ENCODE results near the gene SLC25A22. TPM values are rescaled to one million over a fixed set of nuclear protein-coding genes. Genes with fewer than 3 reads are reported as not detected.
A peak's percentile ranks its signal among the peaks of the same experiment; 100 is the strongest.

Gene SLC25A22
- total RNA-seq, 1 experiment from 2014 or later, result 31.8 TPM

GRCh38 chr11:748007-748359, 50.1 kb downstream of the SLC25A22 start:
- POLR2A ChIA-PET, result interaction anchor here (0.9 to 2.1 kb wide), 5 partner anchors 21 to 134 kb away, joined by 3 to 9 read pairs (median 3); partner anchors contain the start of genes DEAF1, RPLP2 and TMEM80
- Mint-ChIP-seq H3K36me3 (ENCODE audit: insufficient read depth, unreplicated experiment) (peaks cover 27% of the 10 kb centered on the region), H3K4me3 (ENCODE audit: unreplicated experiment) (peak overlapping the region; percentile 93), H3K9me3 (ENCODE audit: unreplicated experiment) (no peaks in the 10 kb centered on the region), H3K27ac (ENCODE audit: unreplicated experiment) (peak overlapping the region; percentile 72), H3K27me3 (ENCODE audit: insufficient read depth, unreplicated experiment) (no peaks in the 10 kb centered on the region), H3K4me1 (ENCODE audit: low read depth, unreplicated experiment) (no peaks in the 10 kb centered on the region)
- Histone ChIP-seq H3K4me3 (ENCODE audit: low read depth, low read length) (peak overlapping the region; percentile 96), H3K27me3 (replicated peaks; ENCODE audit: control insufficient read depth, insufficient read depth, low read length) (no peaks in the 10 kb centered on the region), H3K36me3 (ENCODE audit: control insufficient read depth, insufficient read depth, low read length) (no peaks in the 10 kb centered on the region; the same call in 1 of the 2 replicates), H3K9me3 (no peaks in the 10 kb centered on the region), H3K4me1 (peaks cover 27% of the 10 kb centered on the region)
- TF ChIP-seq, protein P1, sequence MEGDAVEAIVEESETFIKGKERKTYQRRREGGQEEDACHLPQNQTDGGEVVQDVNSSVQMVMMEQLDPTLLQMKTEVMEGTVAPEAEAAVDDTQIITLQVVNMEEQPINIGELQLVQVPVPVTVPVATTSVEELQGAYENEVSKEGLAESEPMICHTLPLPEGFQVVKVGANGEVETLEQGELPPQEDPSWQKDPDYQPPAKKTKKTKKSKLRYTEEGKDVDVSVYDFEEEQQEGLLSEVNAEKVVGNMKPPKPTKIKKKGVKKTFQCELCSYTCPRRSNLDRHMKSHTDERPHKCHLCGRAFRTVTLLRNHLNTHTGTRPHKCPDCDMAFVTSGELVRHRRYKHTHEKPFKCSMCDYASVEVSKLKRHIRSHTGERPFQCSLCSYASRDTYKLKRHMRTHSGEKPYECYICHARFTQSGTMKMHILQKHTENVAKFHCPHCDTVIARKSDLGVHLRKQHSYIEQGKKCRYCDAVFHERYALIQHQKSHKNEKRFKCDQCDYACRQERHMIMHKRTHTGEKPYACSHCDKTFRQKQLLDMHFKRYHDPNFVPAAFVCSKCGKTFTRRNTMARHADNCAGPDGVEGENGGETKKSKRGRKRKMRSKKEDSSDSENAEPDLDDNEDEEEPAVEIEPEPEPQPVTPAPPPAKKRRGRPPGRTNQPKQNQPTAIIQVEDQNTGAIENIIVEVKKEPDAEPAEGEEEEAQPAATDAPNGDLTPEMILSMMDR (IDR thresholded peaks at IDR 0.05; ENCODE audit: insufficient read depth in 1 of 2, low read depth in 1 of 2, low read length in 1 of 2, severe bottlenecking in 1 of 2, unreplicated experiment in 1 of 2), result no peak
- intact Hi-C loops (cut with micrococcal nuclease; ENCODE audit: unreplicated experiment), result no loop called here
- DNase-seq, result no peak
- CTCF ChIA-PET, result interaction anchor here (0.7 kb wide), 1 partner anchor 49 kb away, joined by 3 read pairs; no protein-coding TSS in a partner anchor
- no TSS peak for BruUV-seq (replicated peaks)

GRCh38 chr11:747158-748006, 50.7 kb downstream of the SLC25A22 start, which contains the start of gene TALDO1:
Gene TALDO1, plus strand, starts transcription at chr11:747464. Its CDS starts 18 bp downstream, at chr11:747482.
- intact Hi-C loops (cut with micrococcal nuclease; ENCODE audit: unreplicated experiment), result loop anchor here (1.0 kb wide), 1 partner anchor 9 kb away; no protein-coding TSS in a partner anchor
- no TSS peak for BruUV-seq (replicated peaks)
- no peaks in the 10 kb centered on the region for H3K9me3 ChIP-seq
- H3K4me3 Mint-ChIP-seq (ENCODE audit: unreplicated experiment), result peak within 1 kb of the TSS; percentile 93
- H3K36me3 Mint-ChIP-seq (ENCODE audit: insufficient read depth, unreplicated experiment), result peaks cover 22% of the 10 kb centered on the region
- H3K9me3 Mint-ChIP-seq (ENCODE audit: unreplicated experiment), result no peaks in the 10 kb centered on the region
- H3K27ac Mint-ChIP-seq (ENCODE audit: unreplicated experiment), result peak within 1 kb of the TSS; percentile 81
- H3K4me3 ChIP-seq (ENCODE audit: low read depth, low read length), result peak within 1 kb of the TSS; percentile 96
- H3K27me3 Mint-ChIP-seq (ENCODE audit: insufficient read depth, unreplicated experiment), result no peaks in the 10 kb centered on the region
- DNase-seq, result peak; percentile 93 to 98
- ChIA-PET POLR2A (interaction anchor here (0.9 to 2.1 kb wide), 6 partner anchors 16 to 134 kb away, joined by 3 to 9 read pairs (median 4); partner anchors contain the start of genes DEAF1, RPLP2 and TMEM80), CTCF (interaction anchor here (0.7 kb wide), 2 partner anchors 41 to 50 kb away, joined by 3 read pairs; no protein-coding TSS in a partner anchor)
- H3K4me1 Mint-ChIP-seq (ENCODE audit: low read depth, unreplicated experiment), result peaks cover 1% of the 10 kb centered on the region
- no peaks in the 10 kb centered on the region; the same call in 1 of the 2 replicates for H3K36me3 ChIP-seq (ENCODE audit: control insufficient read depth, insufficient read depth, low read length)
- TF ChIP-seq, protein P1 (IDR thresholded peaks at IDR 0.05; ENCODE audit: insufficient read depth in 1 of 2, low read depth in 1 of 2, low read length in 1 of 2, severe bottlenecking in 1 of 2, unreplicated experiment in 1 of 2), result peak in 1 of 2 experiments; percentile 20
- H3K27me3 ChIP-seq (replicated peaks; ENCODE audit: control insufficient read depth, insufficient read depth, low read length), result no peaks in the 10 kb centered on the region
- H3K4me1 ChIP-seq, result peaks cover 29% of the 10 kb centered on the region
